Muscle layer of colon (tissue), 2 donors: ENCODE results near the gene FBXO45.
"Not testable (repeated sequence)": the region's sequence is repeated elsewhere in the genome, so short reads cannot be mapped to it uniquely, and the experiment has no call there.

Experiments
- H3K27ac ChIP-seq: one replicate; pipeline ENCODE4 v1.7.0; 2013; ENCODE audit warnings: low read depth, mild to moderate bottlenecking, low read length, moderate library complexity
- H3K27me3 ChIP-seq, 2 donors: one replicate each; pipeline ENCODE4 v1.7.0; 2013; ENCODE audit warnings: low read length in 2 of 2, mild to moderate bottlenecking in 2 of 2; ENCODE audit not compliant: insufficient read depth in 2 of 2, control insufficient read depth in 1 of 2
- H3K36me3 ChIP-seq: one replicate; pipeline ENCODE4 v1.7.0; 2013; ENCODE audit warnings: mild to moderate bottlenecking, low read length; ENCODE audit not compliant: insufficient read depth
- H3K4me1 ChIP-seq: one replicate; pipeline ENCODE4 v1.7.0; 2013; ENCODE audit warnings: mild to moderate bottlenecking, low read length; ENCODE audit not compliant: insufficient read depth
- H3K4me3 ChIP-seq, 2 donors: one replicate each; pipeline ENCODE4 v1.7.0; 2013; ENCODE audit warnings: low read length in 2 of 2, low read depth in 1 of 2, mild to moderate bottlenecking in 1 of 2, moderate library complexity in 1 of 2
- H3K9ac ChIP-seq: one replicate; pipeline ENCODE4 v1.7.0; 2013; ENCODE audit warnings: low read length
- H3K9me3 ChIP-seq: one replicate; pipeline ENCODE4 v1.7.0; 2013; ENCODE audit warnings: mild to moderate bottlenecking, low read length
- donor health status: abdominal sarcoma.
- donor health status: Adenocarcinoma of cecum.

The FBXO45 gene

GRCh38 chr3:196541684-196542445 is 26.6 kb upstream of the FBXO45 start:
- Histone ChIP-seq H3K36me3 (no peaks in the 10 kb centered on the region), H3K27me3 (no peaks in the 10 kb centered on the region), H3K9me3 (no peaks in the 10 kb centered on the region), H3K9ac (no peak overlapping the region), H3K4me3 (no peak overlapping the region), H3K4me1 (no peaks in the 10 kb centered on the region), H3K27ac (no peak overlapping the region)

DNA sequence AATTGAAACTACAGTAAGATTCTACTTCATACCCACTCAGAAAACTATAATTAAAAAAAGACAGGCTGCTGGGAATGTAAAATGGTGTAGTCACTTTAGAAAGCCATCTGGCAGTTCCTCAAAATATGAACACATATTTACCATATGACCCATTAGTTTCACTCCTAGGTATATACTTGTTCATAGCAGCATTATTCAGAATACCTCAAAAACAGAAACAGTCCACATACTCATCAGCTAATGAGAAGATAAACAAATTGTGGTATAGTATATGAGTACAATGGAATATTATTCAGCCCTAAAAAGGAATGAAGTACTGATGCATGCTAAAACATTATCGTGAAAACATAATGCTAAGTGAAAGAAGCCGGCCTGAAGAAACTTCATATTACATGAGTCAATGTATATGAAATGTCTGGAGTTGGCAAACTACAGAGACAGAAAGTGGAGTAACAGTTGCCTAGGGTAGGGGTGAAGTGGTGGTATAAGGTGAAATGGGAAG is 23.9 kb upstream of the FBXO45 start:
- Histone ChIP-seq H3K9ac (no peak overlapping the region), H3K4me1 (no peaks in the 10 kb centered on the region), H3K27me3 (no peaks in the 10 kb centered on the region), H3K9me3 (no peaks in the 10 kb centered on the region), H3K36me3 (no peaks in the 10 kb centered on the region), H3K27ac (no peak overlapping the region), H3K4me3 (no peak overlapping the region)

DNA sequence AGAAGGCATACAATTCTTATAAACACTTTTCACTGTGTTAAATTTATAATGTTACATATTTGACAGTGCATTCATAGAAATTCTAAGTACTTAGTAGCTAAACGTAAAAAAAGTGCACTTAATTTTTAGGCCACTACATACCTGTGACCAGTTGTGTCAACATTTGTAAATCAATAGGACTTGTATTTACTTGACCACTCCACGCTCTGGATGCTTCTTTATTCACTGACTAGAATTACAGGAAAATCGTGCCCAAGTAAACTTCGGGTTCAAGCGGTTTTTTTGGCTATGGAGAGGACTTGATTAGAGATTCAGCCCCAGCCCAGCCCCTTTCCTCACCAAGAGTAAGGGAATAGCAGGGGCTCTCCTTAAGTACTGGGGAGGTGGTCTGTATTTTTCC is 21.9 kb upstream of the FBXO45 start:
- Histone ChIP-seq H3K27ac (no peak overlapping the region), H3K4me3 (no peak overlapping the region), H3K4me1 (no peaks in the 10 kb centered on the region), H3K36me3 (no peaks in the 10 kb centered on the region), H3K9me3 (no peaks in the 10 kb centered on the region), H3K27me3 (no peaks in the 10 kb centered on the region), H3K9ac (no peak overlapping the region)

GRCh38 chr3:196547067-196547466 is 21.4 kb upstream of the FBXO45 start:
- Histone ChIP-seq H3K4me1 (no peaks in the 10 kb centered on the region), H3K9me3 (no peaks in the 10 kb centered on the region), H3K36me3 (no peaks in the 10 kb centered on the region), H3K9ac (no peak overlapping the region), H3K4me3 (no peak overlapping the region), H3K27ac (no peak overlapping the region), H3K27me3 (no peaks in the 10 kb centered on the region)

GRCh38 chr3:196549312-196549711 is 19.1 kb upstream of the FBXO45 start:
- H3K4me3 ChIP-seq, H3K9ac ChIP-seq, H3K4me1 ChIP-seq, H3K27ac ChIP-seq, H3K27me3 ChIP-seq, H3K9me3 ChIP-seq, H3K36me3 ChIP-seq: not testable (repeated sequence)

GRCh38 chr3:196550172-196550571 is 18.3 kb upstream of the FBXO45 start:
- H3K9ac ChIP-seq, H3K27me3 ChIP-seq, H3K9me3 ChIP-seq, H3K27ac ChIP-seq, H3K4me1 ChIP-seq, H3K36me3 ChIP-seq, H3K4me3 ChIP-seq: not testable (repeated sequence)

DNA sequence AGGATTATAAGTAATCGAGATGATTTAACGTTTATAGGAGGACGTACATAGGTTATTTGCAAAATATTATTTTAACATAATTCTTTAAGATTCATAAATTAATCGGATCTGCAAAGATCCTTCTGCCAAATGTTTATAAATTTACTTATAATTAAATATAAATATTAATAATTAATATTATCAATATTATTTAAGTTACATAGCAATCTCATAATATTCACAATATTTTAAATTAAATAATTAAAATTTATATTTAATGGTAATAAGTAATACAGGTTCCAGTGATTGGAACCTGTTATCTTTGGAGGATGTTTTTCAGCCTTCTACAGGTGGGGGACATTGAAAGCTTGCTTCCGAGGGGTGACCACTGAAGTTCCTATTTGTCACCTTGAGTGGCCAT is 16.2 kb upstream of the FBXO45 start:
- Histone ChIP-seq H3K27ac (no peak overlapping the region), H3K9ac (no peak overlapping the region), H3K27me3 (no peaks in the 10 kb centered on the region), H3K36me3 (no peaks in the 10 kb centered on the region), H3K4me3 (no peak overlapping the region), H3K9me3 (no peaks in the 10 kb centered on the region), H3K4me1 (no peaks in the 10 kb centered on the region)

DNA sequence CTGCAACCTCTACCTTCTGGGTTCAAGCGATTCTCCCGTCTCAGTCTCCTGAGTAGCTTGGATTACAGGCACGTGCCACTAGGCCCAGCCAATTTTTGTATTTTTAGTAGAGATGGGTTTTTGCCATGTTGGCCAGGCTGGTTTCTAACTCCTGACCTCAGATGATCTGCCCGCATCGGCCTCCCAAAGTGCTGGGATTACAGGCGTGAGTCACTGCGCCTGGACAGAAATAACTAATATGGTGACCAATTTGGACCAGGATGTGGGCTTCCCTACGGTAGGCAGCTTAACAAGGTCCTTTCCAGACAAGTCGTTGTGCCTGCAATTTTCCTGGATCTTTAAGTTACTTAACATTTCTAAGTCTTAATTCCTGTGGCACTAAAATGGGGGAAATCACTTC is 14.9 kb upstream of the FBXO45 start:
- Histone ChIP-seq H3K36me3 (no peaks in the 10 kb centered on the region), H3K27ac (no peak overlapping the region), H3K4me1 (no peaks in the 10 kb centered on the region), H3K9ac (no peak overlapping the region), H3K9me3 (no peaks in the 10 kb centered on the region), H3K27me3 (no peaks in the 10 kb centered on the region), H3K4me3 (no peak overlapping the region)

DNA sequence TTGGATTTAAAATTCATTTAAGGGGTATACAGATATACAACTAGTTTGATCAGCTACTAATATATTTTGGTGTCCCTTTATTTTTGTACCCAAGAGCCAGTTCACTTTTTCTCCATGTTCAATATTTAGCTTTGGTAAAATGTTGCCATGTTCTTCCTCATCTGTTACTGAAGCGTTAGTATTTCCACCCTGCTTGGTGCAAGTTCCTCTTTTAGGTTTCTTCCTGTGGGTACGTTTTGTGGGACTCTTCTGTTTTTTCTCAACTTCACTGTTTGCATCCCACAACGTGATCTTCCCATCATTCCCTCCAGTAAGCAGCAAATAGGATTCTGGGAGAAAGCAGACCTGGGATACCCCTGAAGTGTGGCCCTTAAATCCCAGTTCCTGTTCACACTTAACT is 14.3 kb upstream of the FBXO45 start:
- no peak overlapping the region for H3K27ac ChIP-seq

DNA sequence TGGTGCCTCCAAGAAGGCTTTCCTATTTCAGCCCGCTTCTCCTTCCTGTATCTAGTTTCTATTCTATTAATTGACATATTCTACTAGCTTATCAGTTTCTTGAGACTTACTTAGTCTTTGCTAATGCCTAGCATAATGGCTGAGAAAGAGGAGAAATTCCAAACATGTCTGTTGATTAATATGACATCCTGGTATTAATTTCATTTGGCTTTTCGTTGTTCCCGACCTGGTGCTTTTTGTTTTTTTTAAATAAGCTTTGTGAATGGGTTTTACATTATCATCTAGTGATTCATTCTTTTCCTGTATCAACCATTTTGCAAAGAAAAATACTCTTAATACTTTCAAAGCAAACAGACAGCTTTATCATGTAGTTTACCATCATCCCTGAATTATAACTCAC is 13.2 kb upstream of the FBXO45 start:
- Histone ChIP-seq H3K4me3 (no peak overlapping the region), H3K27me3 (no peaks in the 10 kb centered on the region), H3K4me1 (no peaks in the 10 kb centered on the region), H3K36me3 (peaks cover 5% of the 10 kb centered on the region), H3K27ac (no peak overlapping the region), H3K9me3 (no peaks in the 10 kb centered on the region), H3K9ac (no peak overlapping the region)

More for the DNA sequence above, 14.3 kb upstream of the FBXO45 start:
- Histone ChIP-seq H3K4me3 (no peak overlapping the region), H3K9me3 (no peaks in the 10 kb centered on the region), H3K4me1 (no peaks in the 10 kb centered on the region), H3K27me3 (no peaks in the 10 kb centered on the region), H3K9ac (no peak overlapping the region), H3K36me3 (no peaks in the 10 kb centered on the region)

GRCh38 chr3:196557236-196557635 is 11.2 kb upstream of the FBXO45 start:
- Histone ChIP-seq H3K4me3 (no peak overlapping the region), H3K36me3 (peaks cover 5% of the 10 kb centered on the region), H3K27ac (no peak overlapping the region), H3K27me3 (no peaks in the 10 kb centered on the region), H3K9me3 (no peaks in the 10 kb centered on the region), H3K9ac (no peak overlapping the region), H3K4me1 (no peaks in the 10 kb centered on the region)

DNA sequence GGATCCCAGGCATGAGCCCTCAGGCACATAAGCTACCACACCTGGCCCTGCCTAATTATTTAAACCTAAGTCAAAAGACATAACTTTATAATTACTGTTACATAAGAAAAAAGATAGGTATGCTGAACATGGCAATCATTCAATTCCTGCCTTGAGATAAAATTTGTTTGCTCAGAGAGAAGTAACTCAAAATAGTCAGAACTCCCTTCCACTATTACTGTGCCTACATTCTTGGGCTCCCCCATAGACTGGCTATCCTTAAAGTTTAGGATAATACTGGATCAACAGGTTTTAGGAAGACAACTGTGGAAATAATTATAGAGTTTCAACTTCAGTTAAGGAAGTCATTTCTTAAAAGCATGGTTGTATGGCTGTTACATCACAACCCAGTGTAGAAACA is 10.0 kb upstream of the FBXO45 start:
- Histone ChIP-seq H3K36me3 (peaks cover 5% of the 10 kb centered on the region), H3K27me3 (no peaks in the 10 kb centered on the region), H3K9ac (no peak overlapping the region), H3K27ac (no peak overlapping the region), H3K9me3 (no peaks in the 10 kb centered on the region), H3K4me3 (no peak overlapping the region), H3K4me1 (no peaks in the 10 kb centered on the region)
